IMR-90 (cell line): Measurements from ENCODE around the gene SRPK2. TPM values are rescaled to one million over a fixed set of nuclear protein-coding genes. Genes with fewer than 3 reads are reported as not detected.
"Not testable (repeated sequence)": the region's sequence is repeated elsewhere in the genome, so short reads cannot be mapped to it uniquely, and the experiment has no call there.

Source experiments
- ATAC-seq: fragments of 200-7000 bp; cut with Tn5 transposase; 2 replicates; pipeline ENCODE4 v1.9.1; 2020; ENCODE audit warnings: low read depth, mild to moderate bottlenecking, moderate library complexity
- BruUV-seq: library from RNA; stranded (reverse); fragments of 400-500 nt; replicated peaks from 2 replicates; lab custom pipeline; 2021; lab: Mats Ljungman, UMichigan
- CTCF ChIA-PET: fragments of 300-600 bp; formaldehyde crosslinking; extraction: SDS; loops from one replicate; lab custom pipeline; 2021; ENCODE audit warnings: antibody characterized with exemption; lab: Yijun Ruan, JAX
- POLR2A ChIA-PET: fragments of 300-600 bp; sonication (Branson Sonifier 250); formaldehyde crosslinking; loops from one replicate; lab custom pipeline; 2022; ENCODE audit warnings: antibody characterized with exemption; ENCODE audit not compliant: unreplicated experiment; lab: Charles Lee
- DNase-seq: peaks from one replicate; pipeline ENCODE4 v3.0.0; 2013
- H2AFZ ChIP-seq: replicated peaks from 2 replicates; pipeline ENCODE3; 2013; ENCODE audit warnings: low read length, mild to moderate bottlenecking; ENCODE audit not compliant: poor library complexity
- H2AK5ac ChIP-seq: 2 replicates; pipeline ENCODE4 v1.6.1; 2013; ENCODE audit warnings: low read depth, low read length, inconsistent platforms
- H2AK9ac ChIP-seq: replicated peaks from 2 replicates; pipeline ENCODE3; 2013; ENCODE audit warnings: mild to moderate bottlenecking, low read depth, low read length, moderate library complexity; ENCODE audit not compliant: poor library complexity
- H2BK120ac ChIP-seq: 2 replicates; pipeline ENCODE4 v1.6.1; 2013; ENCODE audit warnings: low read depth, low read length, inconsistent platforms
- H2BK15ac ChIP-seq: 3 replicates; pipeline ENCODE4 v1.6.1; 2013; ENCODE audit warnings: low read depth, low read length, inconsistent platforms
- H2BK20ac ChIP-seq: 2 replicates; pipeline ENCODE4 v1.6.1; 2013; ENCODE audit warnings: low read depth, mild to moderate bottlenecking, inconsistent platforms, low read length, moderate library complexity
- H2BK5ac ChIP-seq: 2 replicates; pipeline ENCODE4 v1.6.1; 2013; ENCODE audit warnings: mild to moderate bottlenecking, low read depth, low read length, inconsistent platforms; ENCODE audit not compliant: poor library complexity, severe bottlenecking
- H3K14ac ChIP-seq: replicated peaks from 2 replicates; pipeline ENCODE4 v1.6.1; 2013; ENCODE audit warnings: low read depth, low read length, inconsistent platforms
- H3K18ac ChIP-seq: 2 replicates; pipeline ENCODE4 v1.6.1; 2013; ENCODE audit warnings: low read depth, low read length, control low read depth
- H3K23ac ChIP-seq: 2 replicates; pipeline ENCODE4 v1.6.1; 2013; ENCODE audit warnings: low read depth, low read length, inconsistent platforms
- H3K27ac ChIP-seq: 2 replicates; pipeline ENCODE4 v1.5.1; 2013; ENCODE audit warnings: mild to moderate bottlenecking, control low read depth, low read length; ENCODE audit not compliant: insufficient read depth
- H3K27me3 ChIP-seq: 2 replicates; pipeline ENCODE4 v1.6.1; 2013; ENCODE audit warnings: low read length; ENCODE audit not compliant: control insufficient read depth, insufficient read depth
- H3K36me3 ChIP-seq: 2 replicates; pipeline ENCODE4 v1.6.1; 2013; ENCODE audit warnings: low read length, mixed read lengths; ENCODE audit not compliant: control insufficient read depth, insufficient read depth
- H3K4ac ChIP-seq: 2 replicates; pipeline ENCODE4 v1.6.1; 2013; ENCODE audit warnings: low read depth, low read length, inconsistent platforms
- H3K4me1 ChIP-seq: 2 replicates; pipeline ENCODE4 v1.6.1; 2013; ENCODE audit warnings: low read length, mixed read lengths; ENCODE audit not compliant: control insufficient read depth, insufficient read depth
- H3K4me2 ChIP-seq: 2 replicates; pipeline ENCODE4 v1.6.1; 2013; ENCODE audit warnings: low read depth, mild to moderate bottlenecking, control low read depth, low read length, moderate library complexity
- H3K4me3 ChIP-seq: 2 replicates; pipeline ENCODE4 v1.5.1; 2013; ENCODE audit warnings: low read depth, mild to moderate bottlenecking, control low read depth, low read length, moderate library complexity; ENCODE audit not compliant: insufficient read depth
- H3K56ac ChIP-seq: 2 replicates; pipeline ENCODE4 v1.6.1; 2013; ENCODE audit warnings: low read length, inconsistent platforms; ENCODE audit not compliant: insufficient read depth; ENCODE audit errors: extremely low read depth
- H3K79me1 ChIP-seq, 2 experiments: 2 replicates each; pipeline ENCODE4 v1.6.1; 2013; ENCODE audit warnings: low read length in 2 of 2, inconsistent platforms in 1 of 2, low read depth in 1 of 2
- H3K9ac ChIP-seq: 2 replicates; pipeline ENCODE4 v1.6.1; 2013; ENCODE audit warnings: low read depth, low read length, control low read depth
- H3K9me1 ChIP-seq: 2 replicates; pipeline ENCODE4 v1.6.1; 2013; ENCODE audit warnings: low read length, inconsistent platforms; ENCODE audit not compliant: insufficient read depth
- H3K9me3 ChIP-seq: 2 replicates; pipeline ENCODE4 v1.6.1; 2013; ENCODE audit warnings: low read length; ENCODE audit not compliant: control insufficient read depth, insufficient read depth
- H4K20me1 ChIP-seq: 2 replicates; pipeline ENCODE4 v1.6.1; 2013; ENCODE audit warnings: low read length, inconsistent platforms; ENCODE audit not compliant: insufficient read depth
- H4K5ac ChIP-seq: 2 replicates; pipeline ENCODE4 v1.6.1; 2013; ENCODE audit warnings: mild to moderate bottlenecking, low read depth, low read length, control low read depth
- H4K8ac ChIP-seq, 2 experiments: 2 replicates each; pipeline ENCODE4 v1.6.1; 2013; ENCODE audit warnings: low read depth in 2 of 2, low read length in 2 of 2, control low read depth in 1 of 2, inconsistent platforms in 1 of 2
- H4K91ac ChIP-seq: 2 replicates; pipeline ENCODE4 v1.6.1; 2013; ENCODE audit warnings: low read depth, low read length, inconsistent platforms; ENCODE audit not compliant: insufficient read depth
- WGBS, 2 experiments: methylation state at CpG; one replicate each; pipeline versions ENCODE4 v1.1.5 to v1.1.7; 2013; ENCODE audit warnings: missing lambda C conversion rate in 2 of 2; ENCODE audit not compliant: insufficient read length in 1 of 2; ENCODE audit errors: extremely low coverage in 2 of 2; 5-methylcytosine and 5-hydroxymethylcytosine counted together
- dilution Hi-C: fragments of 300-500 bp; cut with HindIII; formaldehyde crosslinking; loops from one replicate; pipeline ENCODE4 v1.14.3; 2018; ENCODE audit warnings: low sequenced_read_pairs; ENCODE audit not compliant: unreplicated experiment
- in situ Hi-C: fragments of 300-500 bp; cut with MboI; formaldehyde crosslinking; loops from 3 replicates; pipeline ENCODE4 v1.14.3; 2019; ENCODE audit warnings: low sequenced_read_pairs, inconsistent platforms, mixed read lengths
- intact Hi-C: fragments of 100-400 bp; cut with micrococcal nuclease; formaldehyde crosslinking; loops from 2 replicates; pipeline ENCODE4 v1.10.0; 2022
- polyA plus RNA-seq, 3 experiments: library from polyadenylated mRNA; depleted of rRNA; stranded (reverse); fragments of >200 nt; gene quantifications; 2 replicates each; pipeline ENCODE4 v1.2.3, GENCODE V29; 2012; ENCODE audit warnings: low replicate concordance in 1 of 3
- total RNA-seq: library from RNA; depleted of rRNA; stranded (reverse); fragments of >200 nt; gene quantifications from 2 replicates; pipeline ENCODE4 v1.2.3, GENCODE V29; 2012

The SRPK2 gene
- total and polyA plus RNA-seq, 2 of the 4 experiments (the other 2 are of a cell fraction): 13.2 to 33.0 TPM

DNA sequence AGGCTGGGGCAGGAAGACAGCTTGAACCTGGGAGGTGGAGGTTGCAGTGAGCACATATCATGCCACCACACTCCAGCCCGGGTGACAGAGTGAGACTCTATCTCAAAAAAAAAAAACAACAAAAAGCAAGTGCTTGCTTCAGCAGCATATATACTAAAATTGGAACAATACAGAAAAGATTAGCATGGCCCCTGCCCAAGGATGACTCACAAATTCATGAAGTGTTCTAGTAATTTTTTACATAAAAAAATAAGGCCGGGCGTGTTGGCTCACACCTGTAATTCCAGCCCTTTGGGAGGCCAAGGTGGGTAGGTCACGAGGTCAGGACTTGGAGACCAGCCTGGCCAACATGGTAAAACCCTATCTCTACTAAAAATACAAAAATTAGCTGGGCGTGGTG, 56.1 kb downstream of the SRPK2 start:
- BruUV-seq, H3K9ac ChIP-seq, H3K9me3 ChIP-seq, H3K23ac ChIP-seq, H4K91ac ChIP-seq, H2AK5ac ChIP-seq, dilution Hi-C loops, H2BK5ac ChIP-seq, H2BK20ac ChIP-seq, H2AK9ac ChIP-seq, H2BK15ac ChIP-seq, intact Hi-C loops, H3K4me2 ChIP-seq, H3K4me3 ChIP-seq, ATAC-seq, H3K27me3 ChIP-seq, H3K14ac ChIP-seq, H3K4me1 ChIP-seq, H3K9me1 ChIP-seq, H3K36me3 ChIP-seq, H3K4ac ChIP-seq, H3K18ac ChIP-seq, H4K8ac ChIP-seq, H3K56ac ChIP-seq, H2BK120ac ChIP-seq, H4K5ac ChIP-seq, H3K27ac ChIP-seq, H2AFZ ChIP-seq, POLR2A ChIA-PET, CTCF ChIA-PET: not testable (repeated sequence)
- no CpG with 5 or more reads among the region's 5 CpGs for WGBS, 2 experiments
- peak; percentile 23 for DNase-seq
- peaks cover 24 to 51% of the 10 kb centered on the region in 2 experiments for H3K79me1 ChIP-seq
- in situ Hi-C loops: loop anchor here (25.0 kb wide), 1 partner anchor 195 kb away; no protein-coding TSS in a partner anchor
- peaks cover 40% of the 10 kb centered on the region; the same call in 1 of the 2 replicates for H4K20me1 ChIP-seq
